HEK293 (cell line): Measurements from ENCODE around the gene COL18A1.
A peak's percentile ranks its signal among the peaks of the same experiment; 100 is the strongest.

Source experiments
- CTCF ChIA-PET: fragments of 350-600 bp; formaldehyde crosslinking; extraction: SDS; loops from one replicate; lab custom pipeline; 2021; ENCODE audit warnings: antibody characterized with exemption; lab: Yijun Ruan, JAX
- POLR2A ChIA-PET: fragments of 300-600 bp; formaldehyde crosslinking; extraction: SDS; loops from one replicate; lab custom pipeline; 2020; ENCODE audit warnings: antibody characterized with exemption, inconsistent platforms; lab: Yijun Ruan, JAX
- H3K27ac ChIP-seq: fragments of 200-500 bp; sonication (Bioruptor generic); 2 replicates; pipeline ENCODE4 v1.5.1; 2014; ENCODE audit warnings: low read depth, low read length, control low read depth, inconsistent platforms; ENCODE audit errors: extremely low read depth
- H3K36me3 ChIP-seq, 2 experiments: fragments of 200-500 bp in 1 of 2; sonication (Bioruptor generic) in 1 of 2; 1 replicate in 1 of 2; 2 replicates in 1 of 2; pipeline ENCODE4 v1.5.1; 2014 to 2017; ENCODE audit warnings: inconsistent platforms in 2 of 2, low read length in 2 of 2; ENCODE audit not compliant: control insufficient read depth in 2 of 2, insufficient read depth in 1 of 2
- H3K4me1 ChIP-seq: fragments of 200-500 bp; sonication (Bioruptor generic); 2 replicates; pipeline ENCODE4 v1.5.1; 2014; ENCODE audit warnings: mild to moderate bottlenecking, low read length, inconsistent platforms; ENCODE audit not compliant: control insufficient read depth, insufficient read depth
- H3K4me3 ChIP-seq: 2 replicates; pipeline ENCODE4 v1.5.1; 2011; ENCODE audit warnings: low read depth, mild to moderate bottlenecking, control low read depth, low read length, moderate library complexity
- H3K9me3 ChIP-seq: fragments of 200-500 bp; sonication (Bioruptor generic); 2 replicates; pipeline ENCODE4 v1.5.1; 2014; ENCODE audit warnings: low read depth, low read length, inconsistent platforms; ENCODE audit not compliant: control insufficient read depth, insufficient read depth
- KLF8 ChIP-seq: fragments of 450-650 bp; formaldehyde crosslinking; IDR thresholded peaks from 2 replicates; pipeline ENCODE4 v1.5.1; 2016; ENCODE audit warnings: missing biosample characterization, missing genetic modification characterization
- REPIN1 ChIP-seq: fragments of 450-650 bp; formaldehyde crosslinking; IDR thresholded peaks from 2 replicates; pipeline ENCODE4 v1.5.1; 2017; ENCODE audit warnings: missing biosample characterization, missing genetic modification characterization, low read depth
- SETDB1 ChIP-seq: IDR thresholded peaks from one replicate; pipeline ENCODE4 v1.6.1; 2017; ENCODE audit warnings: mild to moderate bottlenecking, low read length, moderate library complexity, mixed read lengths; ENCODE audit not compliant: insufficient read length
- SP7 ChIP-seq: fragments of 450-650 bp; formaldehyde crosslinking; IDR thresholded peaks from 2 replicates; pipeline ENCODE4 v1.5.1; 2016; ENCODE audit warnings: missing biosample characterization, missing genetic modification characterization
- ZNF157 ChIP-seq: fragments of 450-650 bp; formaldehyde crosslinking; IDR thresholded peaks from 2 replicates; pipeline ENCODE4 v1.5.1; 2016; ENCODE audit warnings: missing biosample characterization, missing genetic modification characterization
- ZNF174 ChIP-seq: fragments of 450-650 bp; formaldehyde crosslinking; IDR thresholded peaks from 2 replicates; pipeline ENCODE4 v1.5.0; 2017; ENCODE audit warnings: missing biosample characterization, mild to moderate bottlenecking, missing genetic modification characterization
- ZNF2 ChIP-seq: fragments of 450-650 bp; formaldehyde crosslinking; IDR thresholded peaks from 2 replicates; pipeline ENCODE4 v1.5.1; 2016; ENCODE audit warnings: missing biosample characterization, missing genetic modification characterization
- ZNF248 ChIP-seq: fragments of 450-650 bp; formaldehyde crosslinking; IDR thresholded peaks from 2 replicates; pipeline ENCODE4 v1.5.1; 2017; ENCODE audit warnings: missing biosample characterization, missing genetic modification characterization
- ZNF280C ChIP-seq: fragments of 450-650 bp; formaldehyde crosslinking; IDR thresholded peaks from 2 replicates; pipeline ENCODE4 v1.5.1; 2016; ENCODE audit warnings: missing biosample characterization, missing genetic modification characterization
- ZNF280D ChIP-seq: fragments of 450-650 bp; formaldehyde crosslinking; IDR thresholded peaks from 2 replicates; pipeline ENCODE4 v1.5.1; 2016; ENCODE audit warnings: missing biosample characterization, missing genetic modification characterization
- ZNF521 ChIP-seq: fragments of 450-650 bp; formaldehyde crosslinking; IDR thresholded peaks from 2 replicates; pipeline ENCODE4 v1.5.1; 2017; ENCODE audit warnings: missing biosample characterization, mild to moderate bottlenecking, missing genetic modification characterization
- ZNF701 ChIP-seq: fragments of 450-650 bp; formaldehyde crosslinking; IDR thresholded peaks from 2 replicates; pipeline ENCODE4 v1.5.1; 2016; ENCODE audit warnings: missing biosample characterization, missing genetic modification characterization
- ZNF843 ChIP-seq: fragments of 450-650 bp; formaldehyde crosslinking; IDR thresholded peaks from 2 replicates; pipeline ENCODE4 v1.5.1; 2016; ENCODE audit warnings: missing biosample characterization, missing genetic modification characterization
- ZXDB ChIP-seq: fragments of 450-650 bp; formaldehyde crosslinking; IDR thresholded peaks from 2 replicates; pipeline ENCODE4 v1.5.1; 2016; ENCODE audit warnings: missing biosample characterization, missing genetic modification characterization
- TF ChIP-seq, protein P1 (sequence below): fragments of 450-650 bp; formaldehyde crosslinking; IDR thresholded peaks from 2 replicates; pipeline ENCODE4 v1.5.1; 2017; ENCODE audit warnings: missing biosample characterization, missing genetic modification characterization
- TF ChIP-seq, protein P2 (sequence below): fragments of 450-650 bp; formaldehyde crosslinking; IDR thresholded peaks from 2 replicates; pipeline ENCODE4 v1.5.1; 2016; ENCODE audit warnings: missing biosample characterization, missing genetic modification characterization

COL18A1 gene

DNA sequence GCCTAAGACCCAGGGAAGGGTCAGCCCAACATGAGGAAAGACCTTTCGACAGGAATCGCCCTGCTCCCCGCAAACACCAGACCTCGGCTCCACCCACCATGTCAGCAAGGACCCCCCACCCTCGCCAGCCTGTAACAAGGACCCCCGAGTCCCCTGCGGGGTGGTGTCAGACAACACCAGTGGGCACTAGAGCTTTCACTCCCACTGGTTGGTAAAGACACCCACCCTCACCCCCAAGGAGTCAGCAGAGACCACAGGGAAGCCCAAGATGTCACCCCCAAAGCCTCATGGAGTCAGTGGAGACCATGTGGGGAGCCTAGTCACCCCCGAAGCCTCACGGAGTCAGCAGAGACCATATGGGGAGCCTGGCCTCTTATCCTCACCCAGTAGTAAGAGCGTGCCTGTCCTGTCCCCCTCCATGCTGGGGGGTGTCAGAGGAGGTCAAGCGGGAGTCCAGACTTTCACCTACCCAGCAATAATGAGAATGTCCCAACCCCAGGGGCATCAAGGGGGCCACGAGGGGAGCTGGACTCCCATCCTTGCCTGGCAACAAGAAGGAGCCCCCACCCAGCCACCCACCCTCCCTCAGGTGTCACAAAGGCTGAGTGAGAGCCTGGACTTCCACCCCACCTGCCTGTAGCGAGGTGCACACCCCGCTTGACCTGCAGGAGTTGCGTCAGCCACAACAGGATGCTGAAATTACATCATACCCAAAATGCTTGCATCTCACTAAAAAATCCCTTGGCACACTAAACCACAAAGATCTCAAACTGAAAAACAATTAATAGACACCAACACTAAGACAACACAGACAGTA lies 112.5 kb downstream of the COL18A1 start:
- ChIA-PET CTCF (no interaction called here), POLR2A (no interaction called here)
- H3K4me3 ChIP-seq: no peak overlapping the region
- peaks cover 34 to 69% of the 10 kb centered on the region in 2 experiments for H3K36me3 ChIP-seq
- H3K9me3 ChIP-seq: no peaks in the 10 kb centered on the region
- H3K27ac ChIP-seq: no peak overlapping the region
- H3K4me1 ChIP-seq: no peaks in the 10 kb centered on the region
- TF ChIP-seq KLF8 (tag by site-specific recombination) (0 out of 2 replicates have a peak, but pooled peaks have one; percentile 19), ZNF521 (tag by site-specific recombination) (no peak)

GRCh38 chr21:45518742-45519141 lies 113.8 kb downstream of the COL18A1 start:
- Histone ChIP-seq H3K4me1 (no peaks in the 10 kb centered on the region), H3K4me3 (no peak overlapping the region), H3K9me3 (no peaks in the 10 kb centered on the region), H3K27ac (no peak overlapping the region), H3K36me3 (peaks cover 34 to 69% of the 10 kb centered on the region in 2 experiments)
- ChIA-PET CTCF (interaction anchor here (0.8 kb wide), 1 partner anchor 328 kb away, joined by 3 read pairs; no protein-coding TSS in a partner anchor), POLR2A (no interaction called here)
- TF ChIP-seq ZNF843 (tag by site-specific recombination) (no peak), REPIN1 (tag by site-specific recombination) (no peak)
- TF ChIP-seq, protein P1, sequence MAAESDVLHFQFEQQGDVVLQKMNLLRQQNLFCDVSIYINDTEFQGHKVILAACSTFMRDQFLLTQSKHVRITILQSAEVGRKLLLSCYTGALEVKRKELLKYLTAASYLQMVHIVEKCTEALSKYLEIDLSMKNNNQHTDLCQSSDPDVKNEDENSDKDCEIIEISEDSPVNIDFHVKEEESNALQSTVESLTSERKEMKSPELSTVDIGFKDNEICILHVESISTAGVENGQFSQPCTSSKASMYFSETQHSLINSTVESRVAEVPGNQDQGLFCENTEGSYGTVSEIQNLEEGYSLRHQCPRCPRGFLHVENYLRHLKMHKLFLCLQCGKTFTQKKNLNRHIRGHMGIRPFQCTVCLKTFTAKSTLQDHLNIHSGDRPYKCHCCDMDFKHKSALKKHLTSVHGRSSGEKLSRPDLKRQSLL (tag by site-specific recombination): no peak

DNA sequence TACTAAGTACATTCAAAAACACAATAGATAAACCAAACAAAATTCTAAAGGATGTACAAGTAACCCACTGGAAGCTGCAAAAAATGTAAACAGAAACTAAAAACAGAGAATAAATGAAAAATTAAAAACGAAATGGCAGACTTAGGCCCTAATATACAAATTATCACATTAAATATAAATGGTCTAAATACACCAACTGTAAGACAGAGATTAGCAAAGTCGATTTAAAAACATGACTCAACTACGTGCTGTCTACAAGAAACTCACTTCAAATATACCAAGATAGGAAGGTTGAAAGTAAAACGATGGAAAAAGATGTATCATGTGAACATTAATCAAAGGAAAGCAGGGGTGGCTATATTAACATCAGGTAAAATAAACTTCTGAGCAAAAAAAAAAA lies 114.2 kb downstream of the COL18A1 start:
- no peak overlapping the region for H3K4me3 ChIP-seq
- ChIA-PET CTCF (interaction anchor here (0.8 kb wide), 1 partner anchor 327 kb away, joined by 3 read pairs; no protein-coding TSS in a partner anchor), POLR2A (no interaction called here)
- H3K27ac ChIP-seq: no peak overlapping the region
- H3K36me3 ChIP-seq: peaks cover 34 to 69% of the 10 kb centered on the region in 2 experiments
- no peaks in the 10 kb centered on the region for H3K4me1 ChIP-seq
- no peaks in the 10 kb centered on the region for H3K9me3 ChIP-seq
- peak; percentile 96 for TF ChIP-seq SETDB1
- no peak for TF ChIP-seq ZNF2 (tag by site-specific recombination)

DNA sequence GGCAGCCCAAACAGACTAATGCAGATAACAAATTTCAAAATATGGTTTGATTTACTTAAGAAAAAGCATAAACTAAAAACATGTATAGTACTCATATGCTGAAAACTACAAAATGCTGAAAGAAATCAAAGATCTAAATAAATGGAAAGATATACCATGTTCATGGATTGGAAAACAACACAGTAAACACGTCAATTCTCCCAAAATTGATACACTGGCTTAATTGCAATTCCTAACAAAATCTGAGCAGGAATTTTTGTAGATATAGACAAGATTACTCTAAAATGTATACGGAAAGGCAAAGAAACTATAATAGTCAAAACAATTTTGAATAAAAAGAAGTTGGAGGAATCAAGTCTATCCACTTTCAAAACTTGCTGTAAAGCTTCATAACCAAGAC lies 116.3 kb downstream of the COL18A1 start:
- ChIA-PET POLR2A (interaction anchor here (0.9 kb wide), 1 partner anchor 11 kb away, joined by 4 read pairs; no protein-coding TSS in a partner anchor), CTCF (interaction anchor here (1.0 to 1.1 kb wide), 3 partner anchors 35 to 212 kb away, joined by 3 to 5 read pairs (median 3); no protein-coding TSS in a partner anchor)
- Histone ChIP-seq H3K4me1 (no peaks in the 10 kb centered on the region), H3K4me3 (no peak overlapping the region), H3K27ac (no peak overlapping the region), H3K36me3 (peaks cover 34 to 68% of the 10 kb centered on the region in 2 experiments)
- no peak for TF ChIP-seq ZNF174 (tag by site-specific recombination)
- peak; percentile 98 for TF ChIP-seq ZNF248
- no peak for TF ChIP-seq SP7
- TF ChIP-seq, all 188 proteins: peak for 1
- no peaks in the 10 kb centered on the region for H3K9me3 ChIP-seq

DNA sequence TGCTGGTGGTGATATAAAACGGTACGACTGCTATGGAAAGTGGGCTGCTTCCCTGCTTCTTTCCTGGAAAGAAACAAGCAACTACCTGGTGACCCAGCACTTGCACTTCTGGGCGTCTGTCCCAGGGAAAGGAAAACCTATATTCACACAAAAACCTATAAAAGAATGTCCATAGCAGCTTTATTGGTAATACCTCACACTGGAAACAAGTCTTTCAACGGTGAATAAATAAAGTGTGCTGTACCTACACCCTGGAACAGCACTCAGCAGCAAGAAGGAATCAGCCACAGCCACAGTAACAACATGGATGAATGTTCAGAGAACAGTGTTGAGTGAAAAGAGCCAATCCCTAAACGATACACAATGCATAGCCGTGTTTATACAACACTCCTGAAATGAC lies 117.4 kb downstream of the COL18A1 start:
- Histone ChIP-seq H3K4me3 (no peak overlapping the region), H3K36me3 (peaks cover 34 to 69% of the 10 kb centered on the region in 2 experiments), H3K27ac (no peak overlapping the region), H3K4me1 (no peaks in the 10 kb centered on the region), H3K9me3 (no peaks in the 10 kb centered on the region)
- ChIA-PET POLR2A (interaction anchor here (0.9 kb wide), 1 partner anchor 10 kb away, joined by 4 read pairs; no protein-coding TSS in a partner anchor), CTCF (interaction anchor here (1.0 to 1.1 kb wide), 2 partner anchors 34 to 45 kb away, joined by 3 read pairs; no protein-coding TSS in a partner anchor)
- TF ChIP-seq ZNF280D (tag by site-specific recombination) (no peak), ZNF280C (tag by site-specific recombination) (no peak), ZXDB (tag by site-specific recombination) (no peak), ZNF157 (tag by site-specific recombination) (no peak), ZNF701 (tag by site-specific recombination) (no peak)
- TF ChIP-seq, protein P2, sequence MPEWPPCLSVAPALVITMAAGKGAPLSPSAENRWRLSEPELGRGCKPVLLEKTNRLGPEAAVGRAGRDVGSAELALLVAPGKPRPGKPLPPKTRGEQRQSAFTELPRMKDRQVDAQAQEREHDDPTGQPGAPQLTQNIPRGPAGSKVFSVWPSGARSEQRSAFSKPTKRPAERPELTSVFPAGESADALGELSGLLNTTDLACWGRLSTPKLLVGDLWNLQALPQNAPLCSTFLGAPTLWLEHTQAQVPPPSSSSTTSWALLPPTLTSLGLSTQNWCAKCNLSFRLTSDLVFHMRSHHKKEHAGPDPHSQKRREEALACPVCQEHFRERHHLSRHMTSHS (tag by site-specific recombination): no peak
